Natural killer cell (primary cell): ENCODE data around the gene HSDL2. TPM values are rescaled to one million over a fixed set of nuclear protein-coding genes. Genes with fewer than 3 reads are reported as not detected.
"Not testable (repeated sequence)": the region's sequence is repeated elsewhere in the genome, so short reads cannot be mapped to it uniquely, and the experiment has no call there.

ENCODE experiments used
- ATAC-seq, 3 donors: fragments of 150-1000 bp in 2 of 3; fragments of 200-7000 bp in 1 of 3; cut with Tn5 transposase; 1 replicate in 1 of 3; 2 replicates in 2 of 3; pipeline ENCODE4 v1.10.0; 2021; ENCODE audit warnings: mild to moderate bottlenecking in 2 of 3, moderate library complexity in 2 of 3
- DNase-seq, 2 donors: peaks; one replicate each; pipeline versions ENCODE4 v3.0.0 to v3.0.0-alpha.2; 2013 to 2021; ENCODE audit warnings: mixed read lengths in 1 of 2
- H3K27ac ChIP-seq: one replicate; pipeline ENCODE4 v1.5.1; 2013; ENCODE audit warnings: mild to moderate bottlenecking, low read length
- H3K27me3 ChIP-seq: one replicate; pipeline ENCODE4 v1.6.1; 2013; ENCODE audit warnings: low read length; ENCODE audit not compliant: control insufficient read depth, insufficient read depth
- H3K36me3 ChIP-seq: one replicate; pipeline ENCODE4 v1.6.1; 2013; ENCODE audit warnings: low read length; ENCODE audit not compliant: control insufficient read depth, insufficient read depth
- H3K4me1 ChIP-seq: one replicate; pipeline ENCODE4 v1.6.1; 2013; ENCODE audit warnings: low read length; ENCODE audit not compliant: control insufficient read depth, insufficient read depth
- H3K4me3 ChIP-seq: one replicate; pipeline ENCODE4 v1.5.1; 2013; ENCODE audit warnings: low read length
- H3K9me3 ChIP-seq: one replicate; pipeline ENCODE4 v1.6.1; 2013; ENCODE audit warnings: low read length; ENCODE audit not compliant: control insufficient read depth, insufficient read depth
- H3K27ac Mint-ChIP-seq, 2 donors: one replicate each; pipeline ENCODE4 v1.8.0; 2022; ENCODE audit warnings: mild to moderate bottlenecking in 2 of 2, mixed read lengths in 2 of 2, moderate library complexity in 1 of 2
- H3K27me3 Mint-ChIP-seq, 2 donors: one replicate each; pipeline ENCODE4 v1.8.0; 2022; ENCODE audit warnings: low read depth in 2 of 2, mixed read lengths in 2 of 2
- H3K36me3 Mint-ChIP-seq: one replicate; pipeline ENCODE4 v1.8.0; 2022; ENCODE audit warnings: mixed read lengths
- H3K4me1 Mint-ChIP-seq, 2 donors: one replicate each; pipeline ENCODE4 v1.8.0; 2022; ENCODE audit warnings: mixed read lengths in 2 of 2
- H3K4me3 Mint-ChIP-seq: one replicate; pipeline ENCODE4 v1.8.0; 2022; ENCODE audit warnings: mild to moderate bottlenecking, moderate library complexity, mixed read lengths
- H3K9me3 Mint-ChIP-seq, 2 donors: one replicate each; pipeline ENCODE4 v1.8.0; 2022; ENCODE audit warnings: mixed read lengths in 2 of 2
- WGBS: methylation state at CpG from one replicate; pipeline ENCODE4 v1.1.7; 2013; ENCODE audit warnings: missing lambda C conversion rate; ENCODE audit not compliant: insufficient coverage; 5-methylcytosine and 5-hydroxymethylcytosine counted together
- intact Hi-C: fragments of 100-400 bp; cut with micrococcal nuclease; formaldehyde crosslinking; loops from one replicate; pipeline ENCODE4 v1.14.2; 2022
- total RNA-seq, 4 donors: library from RNA; stranded (reverse); fragments of 120-200 nt in 1 of 4; gene quantifications; one replicate each; pipeline versions ENCODE4 v1.2.3 to v1.2.4, GENCODE V29; 2013 to 2022
- TF ChIP-seq, protein P1 (sequence below): fragments of 200-600 bp; IDR thresholded peaks from one replicate; pipeline ENCODE4 v1.8.0; 2022; ENCODE audit warnings: antibody characterized with exemption

The HSDL2 gene
- total RNA-seq, 3 donors from 2014 or later (not counting 1 experiment from before 2014, with no cell fraction given): 7.9 to 18.3 (median 8.6) TPM

- Histone ChIP-seq H3K36me3 (no peaks in the 10 kb centered on the region), H3K27ac (no peak overlapping the region), H3K4me1 (no peaks in the 10 kb centered on the region), H3K4me3 (no peak overlapping the region), H3K27me3 (no peaks in the 10 kb centered on the region), H3K9me3 (no peaks in the 10 kb centered on the region)
- ATAC-seq: no peak
- Mint-ChIP-seq H3K4me3 (no peak overlapping the region), H3K27me3 (no peaks in the 10 kb centered on the region), H3K9me3 (no peaks in the 10 kb centered on the region), H3K4me1 (no peaks in the 10 kb centered on the region), H3K36me3 (no peaks in the 10 kb centered on the region), H3K27ac (no peak overlapping the region)
- WGBS: 97% methylated on average over 2 of the region's 2 CpGs
- DNase-seq: no peak
- intact Hi-C loops: no loop called here
- TF ChIP-seq, protein P1, sequence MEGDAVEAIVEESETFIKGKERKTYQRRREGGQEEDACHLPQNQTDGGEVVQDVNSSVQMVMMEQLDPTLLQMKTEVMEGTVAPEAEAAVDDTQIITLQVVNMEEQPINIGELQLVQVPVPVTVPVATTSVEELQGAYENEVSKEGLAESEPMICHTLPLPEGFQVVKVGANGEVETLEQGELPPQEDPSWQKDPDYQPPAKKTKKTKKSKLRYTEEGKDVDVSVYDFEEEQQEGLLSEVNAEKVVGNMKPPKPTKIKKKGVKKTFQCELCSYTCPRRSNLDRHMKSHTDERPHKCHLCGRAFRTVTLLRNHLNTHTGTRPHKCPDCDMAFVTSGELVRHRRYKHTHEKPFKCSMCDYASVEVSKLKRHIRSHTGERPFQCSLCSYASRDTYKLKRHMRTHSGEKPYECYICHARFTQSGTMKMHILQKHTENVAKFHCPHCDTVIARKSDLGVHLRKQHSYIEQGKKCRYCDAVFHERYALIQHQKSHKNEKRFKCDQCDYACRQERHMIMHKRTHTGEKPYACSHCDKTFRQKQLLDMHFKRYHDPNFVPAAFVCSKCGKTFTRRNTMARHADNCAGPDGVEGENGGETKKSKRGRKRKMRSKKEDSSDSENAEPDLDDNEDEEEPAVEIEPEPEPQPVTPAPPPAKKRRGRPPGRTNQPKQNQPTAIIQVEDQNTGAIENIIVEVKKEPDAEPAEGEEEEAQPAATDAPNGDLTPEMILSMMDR: no peak
These were observed 126.7 kb downstream of the HSDL2 start for GRCh38 chr9:112506571-112506970.

GRCh38 chr9:112507001-112507680 lies 127.2 kb downstream of the HSDL2 start:
- H3K27me3 ChIP-seq: no peaks in the 10 kb centered on the region
- H3K4me3 ChIP-seq: no peak overlapping the region
- WGBS: 100% methylated on average over 1 of the region's 2 CpGs
- Mint-ChIP-seq H3K4me3 (no peak overlapping the region), H3K27me3 (no peaks in the 10 kb centered on the region), H3K4me1 (no peaks in the 10 kb centered on the region), H3K36me3 (no peaks in the 10 kb centered on the region), H3K9me3 (no peaks in the 10 kb centered on the region), H3K27ac (no peak overlapping the region)
- no peaks in the 10 kb centered on the region for H3K4me1 ChIP-seq
- H3K27ac ChIP-seq: no peak overlapping the region
- DNase-seq (no peak), ATAC-seq (no peak)
- H3K36me3 ChIP-seq: no peaks in the 10 kb centered on the region
- TF ChIP-seq, protein P1: no peak
- H3K9me3 ChIP-seq: no peaks in the 10 kb centered on the region
- intact Hi-C loops: no loop called here

DNA sequence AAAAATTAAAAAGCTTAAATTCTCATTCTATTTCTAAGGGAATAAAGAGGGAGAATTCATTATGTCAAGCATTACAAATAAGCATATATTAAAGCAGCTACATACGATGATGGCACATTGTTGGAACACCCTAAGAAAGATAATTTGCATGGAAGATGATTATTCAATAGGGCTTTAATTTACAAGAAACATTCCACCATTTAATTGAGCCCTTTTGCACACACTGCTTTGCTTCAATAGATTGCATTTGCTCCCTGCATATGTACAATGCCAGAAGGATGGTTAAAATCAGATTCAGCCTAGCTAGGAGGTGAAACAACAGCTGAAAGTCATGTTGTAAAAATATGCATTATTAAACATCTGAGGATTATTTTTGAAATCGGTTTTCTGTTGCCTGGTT lies 128.5 kb downstream of the HSDL2 start:
- DNase-seq (no peak), ATAC-seq (no peak)
- Histone ChIP-seq H3K36me3 (no peaks in the 10 kb centered on the region), H3K27ac (no peak overlapping the region), H3K9me3 (no peaks in the 10 kb centered on the region), H3K4me3 (no peak overlapping the region), H3K27me3 (no peaks in the 10 kb centered on the region), H3K4me1 (no peaks in the 10 kb centered on the region)
- Mint-ChIP-seq H3K27me3 (no peaks in the 10 kb centered on the region), H3K4me1 (no peaks in the 10 kb centered on the region), H3K36me3 (no peaks in the 10 kb centered on the region), H3K4me3 (no peak overlapping the region), H3K27ac (no peak overlapping the region), H3K9me3 (no peaks in the 10 kb centered on the region)
- TF ChIP-seq, protein P1: no peak
- 86% methylated on average over 1 of the region's 2 CpGs for WGBS
- intact Hi-C loops: no loop called here

- H3K27me3 ChIP-seq, intact Hi-C loops, H3K36me3 Mint-ChIP-seq, H3K9me3 Mint-ChIP-seq, H3K4me3 ChIP-seq, H3K27ac ChIP-seq, H3K36me3 ChIP-seq, H3K4me1 Mint-ChIP-seq, ATAC-seq, H3K27me3 Mint-ChIP-seq, H3K4me3 Mint-ChIP-seq, H3K27ac Mint-ChIP-seq, DNase-seq, H3K9me3 ChIP-seq, H3K4me1 ChIP-seq: not testable (repeated sequence)
- WGBS: no CpG with 5 or more reads among the region's 4 CpGs
These were observed 132.5 kb downstream of the HSDL2 start for GRCh38 chr9:112512377-112512776.
